ENCODE data around the gene CNN2.

- TF ChIP-seq CTCF (IDR thresholded peaks at IDR 0.05) (no peak), POLR2A (IDR thresholded peaks at IDR 0.05) (no peak)
Measured at GRCh38 chr19:1004803-1005664, 21.4 kb upstream of the CNN2 start.

Data from body of pancreas (tissue), 4 donors.